GM19438 (cell line): Measurements from ENCODE around the gene SETD1B.
A peak's percentile ranks its signal among the peaks of the same experiment; 100 is the strongest.

ENCODE experiments used
- ATAC-seq: cut with Tn5 transposase; IDR thresholded peaks from one replicate; pipeline ENCODE4 v1.9.1; 2021; ENCODE audit warnings: low read depth; ENCODE audit not compliant: unreplicated experiment

Gene SETD1B

DNA sequence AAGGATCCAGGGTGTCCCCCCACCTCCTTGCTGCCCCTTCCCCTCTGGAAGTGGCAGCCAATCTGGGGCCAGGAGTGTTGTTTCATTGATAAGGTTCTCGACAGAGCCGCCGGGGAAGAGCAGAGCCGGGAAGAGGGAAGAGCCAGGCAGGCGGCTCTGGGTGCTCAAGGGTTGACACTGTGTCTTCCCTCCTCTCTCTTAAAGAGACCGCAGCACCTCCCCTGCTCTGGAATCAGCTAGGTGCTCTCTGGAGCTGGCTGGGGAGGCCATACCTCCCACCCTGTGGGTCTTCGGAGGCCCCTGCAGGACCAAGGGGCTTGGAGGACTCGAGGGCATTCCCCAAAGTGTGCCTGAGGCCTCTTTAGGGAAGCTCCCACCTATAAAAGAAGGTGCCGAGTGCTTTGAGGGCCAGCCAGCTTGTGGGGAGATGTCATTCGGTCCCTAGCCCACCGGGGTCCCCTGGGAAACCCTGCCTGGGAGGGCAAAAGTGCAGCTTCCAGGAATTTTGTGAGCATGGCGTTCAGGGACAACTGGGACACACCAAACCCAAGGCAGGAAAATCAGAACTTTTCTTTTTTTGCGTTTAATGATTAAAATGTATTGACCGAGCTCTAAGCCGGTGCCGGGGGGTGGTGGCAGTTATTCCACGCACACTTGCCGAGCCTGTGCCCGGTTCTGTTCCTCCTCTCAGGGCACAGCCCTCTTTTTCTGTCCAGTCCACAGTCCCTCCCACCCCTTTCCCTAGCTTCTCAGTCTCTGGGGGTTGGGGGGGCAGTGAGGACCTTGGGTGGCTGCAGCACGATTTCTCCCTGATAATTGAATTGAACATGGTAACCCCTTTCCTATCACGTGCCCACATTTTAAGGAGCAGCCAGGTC lies 3.0 kb downstream of the SETD1B start:
- ATAC-seq = no peak

DNA sequence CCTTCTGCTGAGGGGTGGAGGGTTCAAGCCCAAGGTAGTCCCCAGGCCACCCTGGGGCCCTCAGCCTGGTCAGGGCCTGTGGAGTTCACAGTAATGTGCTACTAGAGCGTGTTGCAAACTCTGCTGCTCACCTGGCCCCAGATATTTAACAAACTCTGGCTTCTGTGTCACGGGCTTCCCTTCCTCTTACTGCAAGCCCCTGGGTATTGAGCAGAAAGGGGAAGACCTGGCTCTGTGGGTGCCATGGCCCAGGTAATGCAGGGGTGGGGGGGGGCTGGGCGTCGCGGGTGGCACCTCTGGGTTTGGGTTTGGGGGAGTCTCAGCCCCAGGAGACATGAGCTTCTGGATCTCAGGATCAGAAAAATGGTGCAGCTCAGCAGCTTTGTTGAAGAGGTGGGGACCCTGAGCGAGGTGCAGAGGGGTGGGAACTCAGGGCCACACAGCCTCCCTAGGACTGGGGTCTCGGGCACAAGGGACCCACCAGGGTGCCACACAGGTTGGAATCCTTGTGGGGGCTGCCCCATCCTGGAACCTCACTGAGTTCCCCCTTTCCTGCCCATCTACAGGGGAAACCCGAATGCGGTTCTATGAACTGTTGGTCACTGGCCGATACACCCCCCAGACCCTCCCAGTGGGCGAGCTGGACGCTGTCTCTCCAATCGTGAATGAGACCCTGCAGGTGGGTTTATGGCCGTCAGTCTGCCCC lies 4.0 kb downstream of the SETD1B start:
- no peak for ATAC-seq

DNA sequence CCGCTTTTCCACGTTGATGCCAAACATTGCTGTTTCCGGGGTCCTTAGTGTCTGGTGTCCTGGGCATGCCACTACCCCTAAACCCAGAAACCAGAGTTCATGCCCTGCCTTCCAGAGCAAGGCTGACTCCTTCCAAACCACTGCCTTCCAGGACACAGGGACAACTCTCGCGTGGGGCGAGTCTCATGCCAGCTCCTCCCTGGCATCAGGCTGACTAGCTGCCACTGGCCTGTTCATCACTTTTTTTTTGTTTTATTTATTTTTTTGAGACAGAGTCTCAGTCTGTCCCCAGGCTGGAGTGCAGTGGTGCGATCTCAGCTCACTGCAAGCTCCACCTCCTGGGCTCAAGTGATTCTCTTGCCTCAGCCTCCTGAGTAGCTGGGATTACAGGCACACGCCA lies 4.8 kb downstream of the SETD1B start:
- ATAC-seq = no peak

DNA sequence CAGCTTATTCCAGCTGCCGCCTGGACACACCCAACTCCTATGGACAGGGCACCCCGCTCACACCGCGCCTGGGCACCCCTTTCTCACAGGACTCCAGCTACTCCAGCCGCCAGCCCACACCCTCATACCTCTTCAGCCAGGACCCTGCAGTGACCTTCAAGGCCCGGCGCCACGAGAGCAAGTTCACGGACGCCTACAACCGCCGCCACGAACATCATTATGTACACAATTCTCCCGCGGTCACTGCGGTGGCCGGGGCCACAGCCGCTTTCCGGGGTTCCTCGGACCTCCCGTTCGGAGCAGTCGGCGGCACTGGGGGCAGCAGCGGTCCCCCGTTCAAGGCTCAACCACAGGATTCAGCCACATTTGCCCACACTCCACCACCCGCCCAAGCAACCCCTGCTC lies 5.9 kb downstream of the SETD1B start:
- no peak for ATAC-seq

DNA sequence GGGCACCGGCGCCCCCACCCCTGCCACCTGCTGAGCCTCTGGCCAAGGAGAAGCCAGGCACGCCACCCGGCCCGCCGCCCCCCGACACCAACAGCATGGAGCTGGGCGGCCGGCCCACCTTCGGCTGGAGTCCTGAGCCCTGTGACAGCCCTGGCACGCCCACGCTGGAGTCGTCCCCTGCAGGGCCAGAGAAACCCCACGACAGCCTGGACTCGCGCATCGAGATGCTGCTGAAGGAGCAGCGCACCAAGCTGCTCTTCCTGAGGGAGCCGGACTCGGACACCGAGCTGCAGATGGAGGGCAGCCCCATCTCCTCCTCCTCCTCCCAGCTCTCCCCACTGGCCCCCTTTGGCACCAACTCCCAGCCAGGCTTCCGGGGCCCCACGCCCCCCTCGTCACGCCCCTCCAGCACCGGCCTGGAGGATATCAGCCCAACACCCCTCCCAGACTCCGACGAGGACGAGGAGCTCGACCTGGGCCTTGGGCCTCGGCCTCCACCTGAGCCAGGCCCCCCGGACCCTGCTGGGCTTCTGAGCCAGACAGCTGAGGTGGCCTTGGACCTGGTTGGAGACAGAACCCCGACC lies 6.5 kb downstream of the SETD1B start:
- no peak for ATAC-seq

DNA sequence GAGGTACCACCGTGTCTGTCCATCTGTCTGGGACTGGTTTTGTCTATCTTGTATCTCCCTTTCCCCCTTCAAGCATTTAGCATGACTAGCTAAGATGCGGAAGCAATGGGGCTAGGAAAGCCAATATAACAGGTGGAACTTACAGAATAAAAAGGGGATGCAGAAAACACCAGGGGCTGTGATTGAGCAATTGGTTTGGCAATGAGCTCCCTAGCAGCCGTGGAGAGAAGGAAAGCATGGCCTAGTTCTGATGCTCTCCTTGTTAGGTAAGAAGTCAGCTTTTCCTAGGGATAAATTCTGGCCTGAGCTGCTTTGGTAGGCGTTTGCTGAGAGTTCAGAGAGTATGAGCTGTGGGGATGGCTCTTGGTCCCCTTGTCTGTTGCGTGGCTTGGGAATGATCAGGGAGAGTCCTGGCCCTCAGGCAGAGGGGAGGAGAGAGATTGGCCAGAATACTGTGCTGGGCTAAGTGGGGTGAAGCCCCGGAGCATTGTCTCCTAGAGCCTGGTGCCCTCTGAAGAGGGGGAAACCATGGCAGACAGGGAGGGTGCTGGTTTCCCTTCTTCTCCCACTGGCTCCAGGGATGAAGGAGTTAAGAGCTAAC lies 7.1 kb downstream of the SETD1B start:
- no peak for ATAC-seq

DNA sequence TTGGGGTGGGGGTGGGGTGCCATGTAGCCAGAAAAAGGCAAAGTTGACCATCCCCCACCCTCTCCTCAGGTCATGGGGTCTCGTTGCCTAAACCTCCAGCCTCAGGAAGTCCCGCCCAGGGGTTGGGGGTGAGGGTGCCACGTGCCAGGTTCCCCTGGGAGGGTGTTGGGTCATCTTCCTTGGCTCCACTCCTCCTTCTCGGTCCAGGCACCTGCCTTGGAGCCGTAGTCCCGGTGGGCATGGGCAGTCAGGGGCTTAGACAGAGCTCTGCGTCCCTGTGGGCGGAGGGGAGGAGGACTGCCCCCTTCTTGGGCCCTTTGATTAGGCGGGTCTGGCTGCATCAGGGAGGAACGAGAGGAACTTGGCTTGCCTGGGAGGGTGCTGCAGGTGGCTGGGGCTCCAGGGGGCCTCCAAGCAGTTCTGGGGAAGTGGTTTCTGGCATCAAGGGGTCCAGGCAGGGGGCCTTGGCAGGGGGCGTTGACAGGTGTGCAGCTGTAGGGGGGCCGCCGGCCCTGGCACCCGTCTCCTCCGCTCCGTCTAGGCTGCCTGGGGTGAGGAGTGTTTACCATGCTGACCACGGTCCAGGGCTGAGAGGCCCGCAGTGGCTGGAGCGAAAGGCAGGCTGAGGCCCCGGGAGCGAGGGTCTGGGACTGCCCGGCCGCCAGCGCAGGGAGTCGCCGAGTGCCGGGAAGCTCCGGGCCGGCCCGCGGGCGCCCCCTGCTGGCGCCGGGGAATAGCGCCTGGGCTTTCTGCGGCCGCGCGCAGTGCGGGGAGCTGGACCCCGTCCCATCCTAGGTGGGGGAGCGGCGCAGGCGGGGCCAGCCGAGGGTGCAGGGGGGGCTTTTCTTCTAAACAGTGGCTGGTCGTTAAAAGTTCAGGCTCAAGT lies 7.9 kb downstream of the SETD1B start:
- peak; percentile 72 for ATAC-seq

DNA sequence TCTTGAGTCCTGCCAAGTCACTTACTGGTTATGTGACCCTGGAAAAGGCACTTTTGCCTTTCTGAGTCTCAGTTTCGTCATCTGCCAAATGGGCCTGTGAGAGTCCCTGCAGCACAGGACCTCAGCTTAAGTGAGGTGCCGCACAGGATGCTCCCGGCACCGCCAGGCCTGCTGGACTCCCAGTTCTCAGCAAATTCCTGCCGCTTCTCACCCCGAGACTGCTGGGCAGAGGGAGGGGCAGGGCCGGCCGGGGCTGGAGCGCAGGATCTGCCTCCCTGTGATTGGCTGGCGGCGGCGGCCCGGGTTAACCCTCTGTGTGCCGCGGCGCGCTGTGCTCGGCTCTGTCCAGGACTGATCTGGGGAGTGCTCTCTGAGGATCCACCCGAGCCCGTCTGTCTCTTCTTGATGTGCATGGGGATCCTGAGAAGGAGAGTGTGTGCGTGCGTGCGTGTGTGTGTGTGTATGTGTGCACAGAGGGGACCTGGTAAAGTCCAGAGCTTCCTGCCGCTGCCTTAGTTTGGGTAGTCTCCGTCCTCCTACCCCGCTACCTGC lies 8.6 kb downstream of the SETD1B start:
- no peak for ATAC-seq

DNA sequence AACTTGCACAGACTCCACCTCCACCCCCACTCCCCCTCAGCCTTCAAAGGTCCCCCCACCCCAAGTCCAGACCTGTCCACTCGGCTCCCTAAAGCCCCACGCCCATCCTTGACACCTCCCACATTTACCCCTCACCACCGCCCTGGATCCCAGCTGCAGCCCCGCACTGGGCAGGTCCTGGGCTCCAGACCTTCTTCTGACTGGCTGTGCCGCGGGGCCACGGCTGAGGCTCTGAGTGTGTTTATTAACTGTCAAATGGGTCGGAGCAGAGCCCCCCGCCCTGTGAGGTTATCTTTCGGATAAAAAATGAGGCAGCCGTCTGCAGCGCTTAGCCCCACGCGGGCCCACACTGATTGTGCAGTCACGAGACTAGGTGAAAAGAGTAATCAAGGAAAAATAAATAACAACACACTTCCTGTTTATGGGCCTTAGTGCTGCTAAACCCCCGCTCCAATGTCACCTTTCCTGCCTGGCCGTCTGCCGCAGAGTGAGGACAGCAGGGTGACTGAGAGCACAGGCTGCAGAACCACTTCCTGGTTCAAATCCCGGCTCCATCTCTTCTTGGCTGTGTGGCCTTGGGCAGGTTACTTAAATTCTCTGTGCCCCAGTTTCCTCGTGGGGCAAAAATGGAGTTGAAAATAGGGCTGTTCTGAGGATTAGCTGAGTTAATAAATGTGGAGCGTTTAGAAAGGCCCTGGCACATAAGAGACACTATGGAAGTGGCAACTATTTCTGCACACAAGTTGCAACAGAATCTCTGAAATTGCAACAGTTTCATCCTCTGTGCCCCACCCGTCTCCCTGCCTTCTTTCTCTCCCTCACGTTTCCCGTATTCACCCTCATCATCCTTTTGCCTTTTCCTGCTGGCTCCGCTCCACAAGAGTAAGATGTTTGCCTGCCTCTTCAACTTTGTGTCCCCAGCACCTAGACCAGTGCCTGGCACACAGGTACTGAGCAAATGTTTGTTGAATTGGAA lies 9.4 kb downstream of the SETD1B start:
- no peak for ATAC-seq

DNA sequence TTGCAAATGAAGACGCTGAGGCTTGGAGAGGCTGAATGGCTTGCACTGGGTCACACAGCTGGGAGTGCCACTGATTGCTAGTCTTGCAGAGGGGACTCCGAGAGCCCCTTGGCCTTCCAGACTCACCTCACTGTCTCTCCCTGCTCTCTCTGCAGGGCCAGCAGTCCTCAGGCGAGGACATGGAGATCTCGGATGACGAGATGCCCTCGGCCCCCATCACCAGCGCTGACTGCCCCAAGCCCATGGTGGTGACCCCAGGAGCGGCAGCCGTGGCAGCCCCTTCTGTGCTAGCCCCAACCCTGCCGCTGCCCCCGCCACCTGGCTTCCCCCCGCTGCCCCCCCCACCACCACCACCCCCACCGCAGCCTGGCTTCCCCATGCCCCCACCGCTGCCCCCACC lies 10.1 kb downstream of the SETD1B start:
- no peak for ATAC-seq

DNA sequence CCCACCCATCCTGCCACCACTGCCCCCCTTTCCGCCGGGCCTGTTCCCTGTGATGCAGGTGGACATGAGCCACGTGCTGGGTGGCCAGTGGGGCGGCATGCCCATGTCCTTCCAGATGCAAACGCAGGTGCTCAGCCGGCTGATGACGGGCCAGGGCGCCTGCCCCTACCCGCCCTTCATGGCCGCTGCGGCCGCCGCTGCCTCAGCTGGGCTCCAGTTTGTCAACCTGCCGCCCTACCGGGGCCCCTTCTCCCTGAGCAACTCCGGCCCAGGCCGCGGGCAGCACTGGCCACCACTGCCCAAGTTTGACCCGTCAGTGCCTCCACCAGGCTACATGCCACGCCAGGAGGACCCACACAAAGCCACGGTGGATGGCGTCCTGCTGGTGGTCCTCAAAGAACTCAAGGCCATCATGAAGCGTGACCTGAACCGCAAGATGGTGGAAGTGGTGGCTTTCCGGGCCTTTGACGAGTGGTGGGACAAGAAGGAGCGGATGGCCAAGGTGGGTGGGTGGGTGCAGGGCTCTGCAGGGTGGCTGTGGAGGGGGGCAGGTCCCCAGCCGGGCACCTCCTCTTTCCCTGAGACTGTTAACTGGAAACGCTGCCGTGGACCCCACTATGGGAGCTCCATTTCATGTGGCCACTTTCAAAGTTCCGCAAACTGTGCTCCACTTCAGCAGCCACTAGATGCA lies 10.8 kb downstream of the SETD1B start:
- no peak for ATAC-seq

DNA sequence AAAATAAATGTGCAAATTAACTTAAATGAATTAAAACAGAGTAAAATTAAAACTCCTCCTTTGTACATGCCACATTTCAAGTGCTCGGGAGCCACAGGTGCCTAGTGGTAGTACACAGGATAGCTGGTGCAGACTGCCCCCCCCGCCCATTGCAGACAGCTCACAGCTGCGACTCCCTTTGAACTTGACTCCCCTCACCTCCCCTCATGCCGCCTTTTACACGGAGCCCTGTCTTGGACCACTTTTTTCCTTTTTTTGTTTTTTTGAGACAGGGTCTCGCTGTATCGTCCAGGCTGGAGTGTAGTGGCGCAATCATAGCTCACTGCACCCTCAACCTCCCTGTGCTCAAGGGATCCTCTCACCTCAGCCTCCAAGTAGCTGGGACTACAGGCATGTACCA lies 11.5 kb downstream of the SETD1B start:
- ATAC-seq = no peak

DNA sequence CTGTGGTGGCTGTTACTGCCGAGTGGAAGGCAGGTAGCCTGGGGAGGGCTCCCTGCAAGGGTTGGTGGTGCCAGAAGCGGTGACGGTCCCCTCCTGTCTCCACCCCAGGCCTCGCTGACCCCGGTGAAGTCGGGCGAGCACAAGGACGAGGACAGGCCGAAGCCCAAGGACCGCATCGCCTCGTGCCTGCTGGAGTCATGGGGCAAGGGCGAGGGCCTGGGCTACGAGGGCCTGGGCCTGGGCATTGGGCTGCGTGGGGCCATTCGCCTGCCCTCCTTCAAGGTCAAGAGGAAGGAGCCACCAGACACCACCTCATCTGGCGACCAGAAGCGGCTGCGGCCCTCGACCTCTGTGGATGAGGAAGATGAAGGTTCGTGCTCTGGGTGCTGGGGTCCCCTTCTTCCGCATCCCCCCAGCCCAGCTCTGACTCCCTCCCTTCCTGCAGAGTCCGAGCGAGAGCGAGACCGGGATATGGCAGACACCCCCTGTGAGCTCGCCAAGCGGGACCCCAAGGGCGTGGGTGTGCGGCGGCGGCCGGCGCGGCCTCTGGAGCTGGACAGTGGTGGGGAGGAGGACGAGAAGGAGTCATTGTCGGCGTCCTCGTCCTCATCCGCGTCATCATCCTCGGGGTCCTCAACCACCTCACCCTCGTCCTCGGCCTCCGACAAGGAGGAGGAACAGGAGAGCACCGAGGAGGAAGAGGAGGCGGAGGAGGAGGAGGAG lies 13.3 kb downstream of the SETD1B start:
- ATAC-seq = no peak

DNA sequence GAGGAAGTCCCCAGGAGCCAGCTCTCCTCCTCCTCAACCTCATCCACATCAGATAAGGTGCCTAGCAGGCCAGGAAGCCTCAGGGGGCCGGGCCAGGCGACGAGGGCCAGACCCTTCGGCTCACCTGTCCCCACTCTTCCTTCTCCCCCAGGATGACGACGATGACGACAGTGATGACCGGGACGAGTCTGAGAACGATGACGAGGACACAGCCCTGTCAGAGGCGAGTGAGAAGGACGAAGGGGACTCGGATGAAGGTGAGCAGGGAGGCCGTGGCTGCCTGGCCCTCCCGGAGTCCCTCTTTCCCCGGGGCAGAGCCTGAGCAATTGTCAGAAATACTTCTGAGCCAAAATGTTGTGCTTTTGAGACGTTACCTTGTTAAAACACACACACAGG lies 13.8 kb downstream of the SETD1B start:
- no peak for ATAC-seq

DNA sequence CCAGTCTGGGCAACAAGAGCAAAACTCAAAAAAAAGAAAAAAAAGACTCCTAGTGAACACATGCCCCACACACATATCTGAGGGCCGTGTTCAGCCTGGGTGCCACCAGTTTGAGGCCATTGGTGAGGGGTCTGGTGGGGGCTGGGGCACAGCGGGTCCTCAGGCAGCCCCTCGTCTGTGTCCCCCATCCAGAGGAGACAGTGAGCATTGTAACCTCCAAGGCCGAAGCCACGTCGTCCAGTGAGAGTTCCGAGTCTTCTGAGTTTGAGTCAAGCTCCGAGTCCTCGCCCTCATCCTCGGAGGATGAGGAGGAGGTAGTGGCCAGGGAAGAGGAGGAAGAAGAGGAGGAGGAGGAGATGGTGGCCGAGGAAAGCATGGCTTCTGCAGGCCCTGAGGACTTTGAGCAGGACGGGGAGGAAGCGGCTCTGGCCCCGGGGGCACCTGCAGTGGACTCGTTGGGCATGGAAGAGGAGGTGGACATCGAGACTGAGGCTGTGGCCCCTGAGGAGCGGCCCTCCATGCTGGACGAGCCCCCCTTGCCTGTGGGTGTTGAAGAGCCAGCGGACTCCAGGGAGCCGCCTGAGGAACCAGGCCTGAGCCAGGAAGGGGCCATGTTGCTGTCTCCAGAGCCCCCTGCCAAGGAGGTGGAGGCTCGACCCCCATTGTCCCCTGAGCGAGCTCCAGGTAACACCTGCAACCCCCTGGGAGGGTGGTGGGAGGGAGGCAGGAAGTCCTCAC lies 15.6 kb downstream of the SETD1B start:
- ATAC-seq = no peak

DNA sequence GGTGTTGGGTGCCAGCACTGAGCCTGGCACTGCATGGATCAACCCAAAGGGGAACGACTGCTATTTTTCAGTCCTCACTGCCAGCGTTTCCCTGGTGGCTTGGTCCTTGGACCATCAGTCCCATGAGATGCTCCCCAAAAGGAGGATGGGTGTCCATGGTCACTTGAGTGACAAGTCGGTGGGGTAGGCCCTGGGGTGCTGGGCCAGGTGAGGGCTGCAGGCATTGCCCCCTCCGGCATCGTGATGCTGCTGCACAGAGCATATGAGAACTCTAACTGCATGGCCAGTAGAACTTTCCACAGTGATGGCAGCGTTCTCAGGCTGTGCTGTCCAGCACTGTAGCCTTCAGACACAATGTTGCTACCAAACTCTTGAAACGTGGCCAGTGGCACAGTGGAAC lies 16.2 kb downstream of the SETD1B start:
- no peak for ATAC-seq
